Measurements from ENCODE around the gene BTG4. TPM values are rescaled to one million over a fixed set of nuclear protein-coding genes. Genes with fewer than 3 reads are reported as not detected.

Gene BTG4
- total RNA-seq, 4 donors from 2014 or later, result not detected

DNA sequence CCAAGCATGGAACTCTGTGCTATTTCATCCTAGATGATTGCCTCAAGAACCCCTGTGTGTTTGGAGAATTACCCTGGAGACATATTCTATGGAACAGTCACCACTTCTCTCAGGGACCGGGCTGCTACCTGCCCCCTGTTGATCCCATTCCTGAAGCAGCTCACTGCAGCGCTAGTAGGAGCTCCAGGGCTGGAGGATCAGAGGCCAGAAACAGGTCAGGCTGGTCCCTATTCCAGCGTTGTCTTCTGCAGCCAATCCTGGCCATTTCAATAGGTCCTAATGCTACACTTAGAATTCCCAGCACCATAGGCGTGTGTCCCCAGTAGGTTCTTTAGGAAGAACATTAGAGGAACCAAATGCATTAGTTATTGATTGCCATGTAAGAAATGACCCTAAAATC lies 48.9 kb downstream of the BTG4 start:
- WGBS, 2 donors, result 92 to 98% methylated on average over 4 of the region's 4 CpGs
- TF ChIP-seq, protein P1, sequence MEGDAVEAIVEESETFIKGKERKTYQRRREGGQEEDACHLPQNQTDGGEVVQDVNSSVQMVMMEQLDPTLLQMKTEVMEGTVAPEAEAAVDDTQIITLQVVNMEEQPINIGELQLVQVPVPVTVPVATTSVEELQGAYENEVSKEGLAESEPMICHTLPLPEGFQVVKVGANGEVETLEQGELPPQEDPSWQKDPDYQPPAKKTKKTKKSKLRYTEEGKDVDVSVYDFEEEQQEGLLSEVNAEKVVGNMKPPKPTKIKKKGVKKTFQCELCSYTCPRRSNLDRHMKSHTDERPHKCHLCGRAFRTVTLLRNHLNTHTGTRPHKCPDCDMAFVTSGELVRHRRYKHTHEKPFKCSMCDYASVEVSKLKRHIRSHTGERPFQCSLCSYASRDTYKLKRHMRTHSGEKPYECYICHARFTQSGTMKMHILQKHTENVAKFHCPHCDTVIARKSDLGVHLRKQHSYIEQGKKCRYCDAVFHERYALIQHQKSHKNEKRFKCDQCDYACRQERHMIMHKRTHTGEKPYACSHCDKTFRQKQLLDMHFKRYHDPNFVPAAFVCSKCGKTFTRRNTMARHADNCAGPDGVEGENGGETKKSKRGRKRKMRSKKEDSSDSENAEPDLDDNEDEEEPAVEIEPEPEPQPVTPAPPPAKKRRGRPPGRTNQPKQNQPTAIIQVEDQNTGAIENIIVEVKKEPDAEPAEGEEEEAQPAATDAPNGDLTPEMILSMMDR (IDR thresholded peaks at IDR 0.05), result no peak
- TF ChIP-seq EP300 (IDR thresholded peaks at IDR 0.05), result no peak
- no peak for TF ChIP-seq POLR2A (IDR thresholded peaks at IDR 0.05)
- Histone ChIP-seq H3K9me3 (no peaks in the 10 kb centered on the region), H3K4me3 (no peak overlapping the region), H3K4me1 (no peaks in the 10 kb centered on the region), H3K27me3 (no peaks in the 10 kb centered on the region), H3K36me3 (no peaks in the 10 kb centered on the region), H3K27ac (no peak overlapping the region)
- DNase-seq (ENCODE audit: low spot score in 2 of 2), result no peak

DNA sequence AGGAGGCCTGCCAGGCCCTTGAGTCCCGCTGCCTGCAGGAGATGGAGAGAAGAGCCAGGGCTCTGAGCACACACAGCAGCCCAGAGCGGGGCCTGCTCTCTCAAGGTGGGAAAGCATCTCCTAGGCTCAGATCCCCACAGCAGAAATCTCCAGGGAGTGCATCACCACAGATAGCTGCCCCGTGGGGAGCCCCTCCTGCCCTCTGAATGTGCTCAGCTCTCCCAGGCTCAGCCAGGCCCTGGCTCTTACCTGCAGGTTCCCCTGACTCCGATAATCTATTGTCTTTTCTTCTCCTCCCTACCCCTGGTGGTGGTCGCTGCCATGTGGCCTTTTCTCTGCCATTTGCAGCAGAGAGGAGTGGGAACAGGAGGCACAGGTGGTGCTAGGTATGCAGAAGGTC lies 49.9 kb downstream of the BTG4 start:
- H3K4me3 ChIP-seq, result no peak overlapping the region
- H3K27ac ChIP-seq, result no peak overlapping the region
- TF ChIP-seq, protein P1 (IDR thresholded peaks at IDR 0.05), result no peak
- TF ChIP-seq EP300 (IDR thresholded peaks at IDR 0.05), result no peak
- no peak for TF ChIP-seq POLR2A (IDR thresholded peaks at IDR 0.05)
- WGBS, 2 donors, result 85 to 92% methylated on average over 5 of the region's 5 CpGs
- no peaks in the 10 kb centered on the region for H3K36me3 ChIP-seq
- H3K9me3 ChIP-seq, result no peaks in the 10 kb centered on the region
- H3K4me1 ChIP-seq, result no peaks in the 10 kb centered on the region
- no peak for DNase-seq (ENCODE audit: low spot score in 2 of 2)
- no peaks in the 10 kb centered on the region for H3K27me3 ChIP-seq

DNA sequence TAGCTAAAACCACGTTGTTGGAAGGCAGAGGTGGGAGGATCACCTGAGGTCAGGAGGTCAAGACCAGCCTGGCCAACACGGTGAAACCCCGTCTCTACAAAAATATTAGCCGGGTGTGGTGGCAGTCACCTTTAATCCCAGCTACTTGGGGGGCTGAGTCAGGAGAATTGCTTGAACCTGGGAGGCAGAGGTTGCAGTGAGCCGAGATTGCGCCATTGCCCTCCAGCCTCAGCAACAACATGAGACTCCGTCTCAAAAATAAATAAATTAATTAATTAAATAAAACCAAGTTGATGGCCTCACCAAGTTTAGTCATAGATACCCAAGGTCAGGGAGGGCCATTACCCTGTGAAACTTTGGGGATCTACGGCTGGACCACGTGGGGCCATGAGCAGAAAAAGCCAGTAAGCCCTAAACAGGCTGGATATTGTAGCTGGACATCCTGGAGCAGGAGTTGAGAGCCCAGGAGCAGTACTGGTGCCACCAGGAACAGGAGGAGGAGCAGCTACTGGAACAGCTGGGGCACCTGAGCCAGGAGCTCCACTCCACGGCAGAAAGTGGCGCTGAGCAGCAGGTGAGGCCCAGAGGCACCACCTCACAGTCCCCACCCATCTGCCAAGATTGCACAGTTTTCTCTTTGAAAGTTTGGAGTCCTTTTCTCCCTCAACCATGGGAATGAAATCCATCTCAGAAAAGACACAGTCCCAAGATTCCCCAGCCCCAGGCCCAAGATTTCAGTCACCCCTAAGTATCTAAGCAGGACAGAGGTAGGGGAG lies 50.5 kb downstream of the BTG4 start:
- TF ChIP-seq EP300 (IDR thresholded peaks at IDR 0.05) (no peak), POLR2A (IDR thresholded peaks at IDR 0.05) (no peak)
- TF ChIP-seq, protein P1 (IDR thresholded peaks at IDR 0.05), result no peak
- no peak for DNase-seq (ENCODE audit: low spot score in 2 of 2)
- Histone ChIP-seq H3K36me3 (no peaks in the 10 kb centered on the region), H3K9me3 (no peaks in the 10 kb centered on the region), H3K27ac (no peak overlapping the region), H3K4me1 (no peaks in the 10 kb centered on the region), H3K27me3 (no peaks in the 10 kb centered on the region), H3K4me3 (no peak overlapping the region)
- 78 to 88% methylated on average over 11 of the region's 11 CpGs for WGBS, 2 donors

DNA sequence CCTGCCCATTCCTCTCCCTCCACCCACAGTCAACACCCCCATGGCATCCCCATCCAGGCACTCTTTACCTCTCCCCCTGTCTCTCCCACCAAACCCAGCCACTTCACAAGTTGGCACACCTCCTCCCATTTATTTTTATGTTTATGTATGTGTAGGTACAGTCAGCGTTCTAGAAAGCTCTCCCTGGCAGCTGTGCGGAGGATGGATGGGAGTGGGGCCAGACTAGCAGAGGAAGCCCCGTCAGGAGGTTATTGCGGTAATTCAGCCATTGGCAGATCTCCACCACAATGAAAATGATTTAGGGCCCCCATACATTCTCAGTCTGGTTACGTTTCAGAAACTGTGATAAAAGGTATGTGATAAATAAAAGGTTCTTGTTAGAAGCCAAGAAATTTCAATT lies 51.3 kb downstream of the BTG4 start:
- no peak overlapping the region for H3K27ac ChIP-seq
- H3K36me3 ChIP-seq, result no peaks in the 10 kb centered on the region
- WGBS, 2 donors, result 47 to 55% methylated on average over 5 of the region's 5 CpGs
- DNase-seq (ENCODE audit: low spot score in 2 of 2), result no peak
- TF ChIP-seq, protein P1 (IDR thresholded peaks at IDR 0.05), result no peak
- TF ChIP-seq POLR2A (IDR thresholded peaks at IDR 0.05) (no peak), EP300 (IDR thresholded peaks at IDR 0.05) (no peak)
- H3K9me3 ChIP-seq, result no peaks in the 10 kb centered on the region
- no peaks in the 10 kb centered on the region for H3K27me3 ChIP-seq
- no peaks in the 10 kb centered on the region for H3K4me1 ChIP-seq
- no peak overlapping the region for H3K4me3 ChIP-seq

DNA sequence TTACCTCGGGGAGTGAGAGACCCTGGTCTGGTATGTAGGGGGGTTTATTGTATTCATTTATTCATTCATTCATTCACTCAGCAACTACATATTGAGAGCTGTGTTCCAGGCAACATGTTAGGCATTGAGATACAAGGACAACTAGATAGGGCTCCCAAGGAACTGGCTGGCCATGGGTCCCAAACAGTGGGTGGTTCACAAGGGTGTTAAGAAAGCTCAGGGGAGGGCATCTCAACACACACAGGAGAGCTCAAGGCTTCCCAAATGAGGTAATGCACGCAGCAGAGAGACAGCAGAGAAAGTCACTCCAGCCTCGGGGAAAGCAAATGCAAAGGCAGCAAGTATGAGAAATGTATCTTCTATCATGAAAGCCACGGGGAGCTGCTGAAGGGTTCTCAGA lies 51.8 kb downstream of the BTG4 start:
- Histone ChIP-seq H3K36me3 (no peaks in the 10 kb centered on the region), H3K4me1 (no peaks in the 10 kb centered on the region), H3K27ac (no peak overlapping the region), H3K4me3 (no peak overlapping the region), H3K9me3 (no peaks in the 10 kb centered on the region), H3K27me3 (no peaks in the 10 kb centered on the region)
- no peak for DNase-seq (ENCODE audit: low spot score in 2 of 2)
- 67 to 89% methylated on average over 4 of the region's 4 CpGs for WGBS, 2 donors
- TF ChIP-seq, protein P1 (IDR thresholded peaks at IDR 0.05), result no peak
- TF ChIP-seq EP300 (IDR thresholded peaks at IDR 0.05), result no peak
- no peak for TF ChIP-seq POLR2A (IDR thresholded peaks at IDR 0.05)
